HG03457 (cell line): Measurements from ENCODE around the gene ISCU.
A peak's percentile ranks its signal among the peaks of the same experiment; 100 is the strongest.
"Not testable (repeated sequence)": the region's sequence is repeated elsewhere in the genome, so short reads cannot be mapped to it uniquely, and the experiment has no call there.

Experiments used
- ATAC-seq: cut with Tn5 transposase; IDR thresholded peaks from one replicate; pipeline ENCODE4 v1.9.1; 2021; ENCODE audit warnings: moderate number of reproducible peaks; ENCODE audit not compliant: unreplicated experiment

ISCU gene

GRCh38 chr12:108542320-108542719 is 20.1 kb upstream of the ISCU start:
- ATAC-seq: no peak

- no peak for ATAC-seq
These were observed 18.7 kb upstream of the ISCU start for GRCh38 chr12:108543652-108544051.

- ATAC-seq: no peak
These were observed 14.7 kb upstream of the ISCU start for GRCh38 chr12:108547686-108548085.

- ATAC-seq: no peak
These were observed 13.4 kb upstream of the ISCU start for GRCh38 chr12:108548954-108549521.

- ATAC-seq: no peak
These were observed 10.9 kb upstream of the ISCU start for GRCh38 chr12:108551535-108551934.

- ATAC-seq: no peak
These were observed 8.6 kb upstream of the ISCU start for GRCh38 chr12:108553799-108554198.

GRCh38 chr12:108555383-108555782 is 7.0 kb upstream of the ISCU start:
- ATAC-seq: not testable (repeated sequence)

- no peak for ATAC-seq
These were observed 3.3 kb upstream of the ISCU start for GRCh38 chr12:108559007-108559655.

GRCh38 chr12:108559748-108560147 is 2.6 kb upstream of the ISCU start:
- ATAC-seq: no peak

GRCh38 chr12:108560321-108560721 is 2.1 kb upstream of the ISCU start:
- no peak for ATAC-seq

GRCh38 chr12:108560752-108561719 is 1.4 kb upstream of the ISCU start, which contains the start of gene SART3:
TSS of gene SART3 (minus strand) at chr12:108561173. CDS start at chr12:108561154, 19 bp downstream.
- peak; percentile 26 for ATAC-seq

- no peak for ATAC-seq
These were observed 496 bp upstream of the ISCU start for GRCh38 chr12:108561852-108562347.

GRCh38 chr12:108563136-108563803 is 874 bp downstream of the ISCU start:
- ATAC-seq: peak; percentile 30

- ATAC-seq: no peak
These were observed 1.4 kb downstream of the ISCU start for GRCh38 chr12:108563804-108564151.

- no peak for ATAC-seq
These were observed 2.3 kb downstream of the ISCU start for GRCh38 chr12:108564724-108565123.

GRCh38 chr12:108565146-108565545 is 2.8 kb downstream of the ISCU start:
- ATAC-seq: no peak

GRCh38 chr12:108565976-108566375 is 3.6 kb downstream of the ISCU start:
- ATAC-seq: no peak

GRCh38 chr12:108566452-108566851 is 4.1 kb downstream of the ISCU start:
- no peak for ATAC-seq

GRCh38 chr12:108567406-108568337 is 5.3 kb downstream of the ISCU start:
- no peak for ATAC-seq
